Measurements from ENCODE around the gene PABPC4L.
"Not testable (repeated sequence)": the region's sequence is repeated elsewhere in the genome, so short reads cannot be mapped to it uniquely, and the experiment has no call there.

Gene PABPC4L

GRCh38 chr4:134201216-134202161, at the start of gene PABPC4L:
Gene PABPC4L (minus strand): TSS chr4:134201789. CDS start chr4:134201019, 770 bp downstream.
- no peak for DNase-seq

DNA sequence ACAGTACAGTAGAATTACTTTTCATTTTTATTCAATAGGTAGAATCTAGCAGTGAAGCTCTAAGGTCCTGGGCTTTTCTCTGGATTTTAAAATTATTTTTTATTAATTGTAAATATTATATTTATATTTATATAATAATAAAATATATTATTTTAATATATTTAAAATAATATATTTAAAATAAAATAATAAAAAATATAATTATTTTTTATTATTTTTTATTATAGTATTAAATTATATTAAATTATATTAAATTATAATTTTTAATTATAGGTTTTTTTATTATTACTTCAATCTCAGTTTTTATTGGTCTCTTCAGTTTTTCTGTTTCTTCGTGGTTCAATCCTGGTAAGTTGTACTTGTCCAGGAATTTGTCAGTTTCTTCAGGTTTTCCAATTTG, 49.7 kb upstream of the PABPC4L start:
- DNase-seq: no peak

GRCh38 chr4:134243742-134244713, 42.4 kb upstream of the PABPC4L start:
- no peak for DNase-seq

GRCh38 chr4:134219043-134219442, 17.5 kb upstream of the PABPC4L start:
- DNase-seq: no peak

DNA sequence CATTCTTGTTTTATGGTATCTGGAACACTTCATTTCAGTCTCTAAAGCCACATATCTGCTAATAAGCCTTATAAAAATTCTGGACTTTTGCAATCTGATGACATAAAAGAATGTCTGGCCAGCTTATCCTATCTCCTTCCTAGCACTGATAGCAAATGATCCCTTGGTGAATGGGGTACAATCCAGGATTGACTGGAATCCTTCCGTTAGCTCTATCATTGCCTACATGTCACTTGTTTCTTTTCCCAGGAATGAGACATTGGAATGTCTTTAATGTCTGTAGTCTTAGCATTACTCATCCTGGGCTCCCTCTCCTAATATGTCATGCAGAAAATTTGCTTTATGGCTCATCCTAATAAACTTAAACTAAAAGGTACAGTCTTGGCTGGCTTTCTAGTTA, 14.8 kb upstream of the PABPC4L start:
- DNase-seq: no peak

- DNase-seq: no peak
Measured at GRCh38 chr4:134215620-134216344, 14.2 kb upstream of the PABPC4L start.

DNA sequence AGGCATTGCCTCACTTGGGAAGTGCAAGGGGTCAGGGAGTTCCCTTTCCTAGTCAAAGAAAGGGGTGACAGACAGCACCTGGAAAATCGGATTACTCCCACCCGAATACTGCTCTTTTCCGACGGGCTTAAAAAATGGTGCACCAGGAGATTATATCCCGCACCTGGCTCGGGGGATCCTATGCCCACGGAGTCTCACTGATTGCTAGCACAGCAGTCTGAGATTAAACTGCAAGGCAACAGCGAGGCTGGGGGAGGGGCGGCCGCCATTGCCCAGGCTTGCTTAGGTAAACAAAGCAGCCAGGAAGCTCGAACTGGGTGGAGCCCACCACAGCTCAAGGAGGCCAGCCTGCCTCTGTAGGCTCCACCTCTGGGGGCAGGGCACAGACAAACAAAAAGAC, 6.4 kb upstream of the PABPC4L start:
- DNase-seq: not testable (repeated sequence)

DNA sequence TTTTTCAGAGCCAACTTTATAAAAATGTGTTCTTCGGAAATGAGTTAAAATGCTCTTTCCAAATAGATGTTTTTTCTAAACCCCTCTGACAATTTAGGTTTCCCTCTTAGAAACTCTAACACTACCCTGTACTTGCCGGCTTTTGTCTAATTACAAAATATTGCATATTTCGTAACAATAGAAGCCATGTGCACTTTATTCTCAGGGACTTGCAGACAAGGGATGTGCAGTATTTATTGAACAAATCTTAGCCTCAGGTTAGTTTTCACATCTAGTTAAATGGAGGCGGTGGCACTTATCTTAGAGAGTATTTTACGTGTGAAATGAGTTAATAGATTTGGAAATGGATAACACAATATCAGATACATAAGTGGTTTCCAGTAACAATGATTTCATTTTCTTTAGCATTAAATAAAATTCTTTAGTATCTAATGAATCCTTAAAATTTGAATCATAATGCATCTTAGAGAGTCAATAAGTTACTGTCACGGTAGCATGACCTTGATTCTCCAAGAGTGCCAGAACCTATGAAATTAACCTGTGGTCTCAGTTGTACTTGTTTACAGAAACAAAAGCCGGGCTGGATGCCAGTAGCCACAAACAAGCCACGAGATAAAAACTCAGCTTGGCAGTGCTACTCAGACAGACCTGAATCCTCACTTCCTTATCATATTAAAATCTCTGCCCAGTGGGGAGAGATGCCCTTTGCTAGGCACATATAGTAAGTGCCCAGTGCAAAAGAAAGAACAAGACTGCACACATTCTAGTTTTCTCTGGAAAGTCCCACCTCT, 772 bp upstream of the PABPC4L start:
- DNase-seq: no peak

DNA sequence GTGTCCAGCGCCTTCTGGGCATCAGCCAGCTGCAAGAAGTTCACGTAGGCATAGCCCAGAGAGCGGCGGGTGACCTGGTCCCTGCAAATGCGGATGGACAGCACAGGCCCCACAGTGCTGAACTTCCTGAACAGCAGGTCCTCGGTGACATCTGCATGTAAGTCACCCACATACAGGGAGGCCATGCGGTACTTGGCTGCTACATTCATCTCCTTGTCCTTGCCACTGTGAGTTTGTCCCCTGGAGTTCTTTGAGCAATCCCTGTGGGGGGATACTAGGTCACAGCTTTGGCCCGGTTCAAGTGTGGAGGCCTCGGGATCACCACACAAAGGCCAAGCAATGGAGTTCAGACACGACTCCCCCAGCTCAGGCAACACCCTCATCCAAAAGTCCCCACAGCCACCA, 776 bp downstream of the PABPC4L start:
- no peak for DNase-seq

DNA sequence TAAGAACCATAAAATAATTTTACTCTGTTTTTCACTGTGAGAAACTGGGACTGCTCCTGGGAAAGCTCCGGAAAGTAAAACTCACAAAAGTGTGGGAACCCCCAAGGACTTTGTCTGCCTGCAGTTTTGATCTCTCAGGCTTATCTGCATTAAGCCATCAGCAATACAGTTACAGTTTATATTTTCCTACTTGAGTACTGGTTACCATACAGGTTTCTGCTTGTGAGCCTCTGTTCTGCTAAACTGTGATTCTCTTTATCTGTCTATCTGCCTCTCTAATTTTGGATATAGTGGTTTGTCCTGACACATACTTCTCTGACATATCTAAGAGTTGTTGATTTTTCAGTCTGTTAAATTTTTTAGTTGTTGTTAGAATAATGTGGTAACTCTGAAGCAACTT, 11.6 kb downstream of the PABPC4L start:
- DNase-seq: no peak

DNA sequence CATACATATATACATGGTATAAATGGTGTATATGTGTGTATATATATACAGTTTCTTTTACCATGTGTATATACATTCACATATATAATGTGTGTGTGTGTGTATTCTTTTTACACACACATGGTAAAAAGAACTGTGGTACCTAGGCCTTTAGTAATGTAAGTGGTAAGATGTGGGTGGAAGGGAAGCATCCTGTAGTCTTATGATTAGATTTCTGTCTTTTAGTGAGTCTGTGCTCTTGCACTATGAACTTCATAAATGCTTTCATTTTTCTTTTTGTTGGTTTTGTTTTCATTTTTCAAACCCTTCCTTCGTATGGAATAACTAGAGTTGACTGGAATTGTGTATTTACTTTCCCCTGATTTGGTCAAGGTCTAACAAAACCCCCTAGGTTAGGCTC, 12.1 kb downstream of the PABPC4L start:
- no peak for DNase-seq

DNA sequence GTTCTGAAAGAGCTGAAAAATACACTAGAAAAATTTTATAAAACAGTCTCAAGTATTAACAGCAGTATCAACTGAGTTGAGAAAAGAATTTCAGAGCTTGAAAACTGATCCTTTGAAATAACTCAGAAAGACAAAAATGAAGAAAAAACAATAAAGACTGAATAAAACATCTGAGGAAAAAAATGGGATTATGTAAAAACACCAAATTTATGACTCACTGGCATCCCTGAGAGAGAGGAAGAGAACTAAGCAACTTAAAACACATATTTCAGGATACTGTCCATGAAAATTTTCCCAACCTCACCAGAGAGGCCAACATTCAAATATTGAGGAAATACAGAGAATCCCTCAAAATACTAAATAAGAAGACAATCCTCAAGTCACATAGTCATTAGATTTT, 22.9 kb downstream of the PABPC4L start:
- no peak for DNase-seq

- no peak for DNase-seq
Measured at GRCh38 chr4:134174271-134174670, 27.3 kb downstream of the PABPC4L start.

DNA sequence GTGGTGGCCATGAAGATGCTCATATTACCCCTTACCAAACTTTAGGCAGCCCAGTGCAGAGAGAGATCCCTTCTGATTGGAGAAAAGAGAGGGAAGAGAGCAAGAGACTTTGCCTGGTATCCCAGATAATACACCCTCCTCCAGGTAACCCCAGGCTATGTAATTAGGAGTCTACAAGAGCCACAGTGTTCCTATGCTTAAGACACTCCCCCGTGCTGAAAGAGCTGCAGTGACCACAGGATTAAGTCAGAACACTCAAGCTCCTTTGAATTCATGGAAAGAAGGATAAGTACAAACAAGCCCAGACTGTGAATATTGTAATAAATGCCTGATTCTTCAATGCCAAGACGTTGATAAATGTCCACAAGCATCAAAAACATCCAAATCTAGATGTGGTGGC, 41.4 kb downstream of the PABPC4L start:
- no peak for DNase-seq

- DNase-seq: no peak
Measured at GRCh38 chr4:134154097-134154496, 47.5 kb downstream of the PABPC4L start.

DNA sequence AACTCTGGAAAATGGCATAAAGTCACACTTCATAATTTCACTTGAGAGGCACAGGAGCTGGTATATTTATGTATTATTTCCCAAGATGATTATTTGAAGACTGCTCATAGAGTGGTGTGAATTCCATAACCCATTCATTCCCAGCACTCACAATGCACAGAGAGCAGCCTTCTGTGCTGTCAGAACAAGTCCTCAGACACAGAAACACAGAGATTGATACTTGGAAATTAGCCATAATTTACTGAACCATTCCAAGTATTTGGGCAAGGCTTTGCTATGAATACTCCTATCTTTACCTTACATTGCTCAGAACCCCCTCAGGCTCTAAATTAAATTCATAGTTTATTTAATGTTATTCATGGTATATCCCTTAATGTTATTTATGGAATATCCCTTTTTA, 53.6 kb downstream of the PABPC4L start:
- no peak for DNase-seq
